NB4 (cell line): ENCODE data around the gene ABCG2.
"Not testable (repeated sequence)": the region's sequence is repeated elsewhere in the genome, so short reads cannot be mapped to it uniquely, and the experiment has no call there.

Experiments
- DNase-seq: peaks from one replicate; pipeline ENCODE4 v3.0.0; 2010; ENCODE audit warnings: low read depth
- H3K4me3 ChIP-seq: one replicate; pipeline ENCODE4 v1.5.1; 2011; ENCODE audit warnings: mild to moderate bottlenecking, low read depth, low read length, moderate library complexity
- MYC ChIP-seq: IDR thresholded peaks from 2 replicates; pipeline ENCODE4 v1.6.1; 2011; ENCODE audit warnings: low read depth, low read length
- POLR2A ChIP-seq: IDR thresholded peaks from 2 replicates; pipeline ENCODE4 v1.6.1; 2011; ENCODE audit warnings: mild to moderate bottlenecking; ENCODE audit not compliant: insufficient read length; ENCODE audit errors: extremely low read depth
- TF ChIP-seq, protein P1 (sequence below): IDR thresholded peaks from 2 replicates; pipeline ENCODE4 v1.6.1; 2011; ENCODE audit warnings: low read depth, low read length
- TF ChIP-seq, protein P2 (sequence below): IDR thresholded peaks from one replicate; pipeline ENCODE4 v1.5.1; 2012; ENCODE audit warnings: low read depth, low read length

Gene ABCG2

DNA sequence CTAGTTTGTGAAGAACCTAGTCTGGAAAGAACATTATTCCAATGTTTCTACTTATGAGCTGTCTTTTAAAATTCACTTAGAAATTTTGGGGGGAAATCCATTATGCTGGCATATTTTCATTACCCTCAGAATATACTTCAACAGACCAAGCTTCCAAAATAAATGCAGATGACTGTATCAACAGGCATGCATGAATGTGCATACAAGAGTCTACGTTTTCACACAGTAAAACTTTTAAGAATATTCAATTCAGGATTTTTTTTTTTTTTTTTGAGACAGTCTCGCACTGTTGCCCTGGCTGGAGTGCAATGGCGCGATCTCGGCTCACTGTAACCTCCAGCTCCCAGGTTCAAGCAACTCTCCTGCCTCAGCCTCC, 49.7 kb downstream of the ABCG2 start:
- no peak for DNase-seq
- no peak for TF ChIP-seq POLR2A
- no peak overlapping the region for H3K4me3 ChIP-seq

DNA sequence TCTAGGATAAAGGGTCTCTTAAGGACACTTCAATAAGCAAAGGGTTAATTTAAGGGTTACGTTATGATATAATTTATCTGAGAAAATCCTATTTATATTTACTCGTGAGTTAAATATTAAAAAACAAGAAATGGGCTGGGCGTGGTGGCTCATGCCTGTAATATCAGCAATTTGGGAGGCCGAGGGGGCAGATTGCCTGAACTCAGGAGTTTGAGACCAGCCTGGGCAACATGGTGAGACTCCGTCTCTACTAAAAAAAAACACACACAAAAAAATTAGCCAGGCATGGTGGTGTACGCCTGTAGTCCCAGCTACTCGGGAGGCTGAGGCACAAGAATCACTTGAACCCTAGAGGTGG, 50.4 kb downstream of the ABCG2 start:
- DNase-seq, H3K4me3 ChIP-seq: not testable (repeated sequence)

GRCh38 chr4:88107406-88108107, 50.9 kb downstream of the ABCG2 start:
- DNase-seq = peak; percentile 70
- H3K4me3 ChIP-seq = no peak overlapping the region
- TF ChIP-seq POLR2A (no peak), MYC (0 out of 2 replicates have a peak, but pooled peaks have one; percentile 31)
- TF ChIP-seq, protein P1, sequence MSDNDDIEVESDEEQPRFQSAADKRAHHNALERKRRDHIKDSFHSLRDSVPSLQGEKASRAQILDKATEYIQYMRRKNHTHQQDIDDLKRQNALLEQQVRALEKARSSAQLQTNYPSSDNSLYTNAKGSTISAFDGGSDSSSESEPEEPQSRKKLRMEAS = 0 out of 2 replicates have a peak, but pooled peaks have one; percentile 45
- TF ChIP-seq, protein P2, sequence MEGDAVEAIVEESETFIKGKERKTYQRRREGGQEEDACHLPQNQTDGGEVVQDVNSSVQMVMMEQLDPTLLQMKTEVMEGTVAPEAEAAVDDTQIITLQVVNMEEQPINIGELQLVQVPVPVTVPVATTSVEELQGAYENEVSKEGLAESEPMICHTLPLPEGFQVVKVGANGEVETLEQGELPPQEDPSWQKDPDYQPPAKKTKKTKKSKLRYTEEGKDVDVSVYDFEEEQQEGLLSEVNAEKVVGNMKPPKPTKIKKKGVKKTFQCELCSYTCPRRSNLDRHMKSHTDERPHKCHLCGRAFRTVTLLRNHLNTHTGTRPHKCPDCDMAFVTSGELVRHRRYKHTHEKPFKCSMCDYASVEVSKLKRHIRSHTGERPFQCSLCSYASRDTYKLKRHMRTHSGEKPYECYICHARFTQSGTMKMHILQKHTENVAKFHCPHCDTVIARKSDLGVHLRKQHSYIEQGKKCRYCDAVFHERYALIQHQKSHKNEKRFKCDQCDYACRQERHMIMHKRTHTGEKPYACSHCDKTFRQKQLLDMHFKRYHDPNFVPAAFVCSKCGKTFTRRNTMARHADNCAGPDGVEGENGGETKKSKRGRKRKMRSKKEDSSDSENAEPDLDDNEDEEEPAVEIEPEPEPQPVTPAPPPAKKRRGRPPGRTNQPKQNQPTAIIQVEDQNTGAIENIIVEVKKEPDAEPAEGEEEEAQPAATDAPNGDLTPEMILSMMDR = no peak

DNA sequence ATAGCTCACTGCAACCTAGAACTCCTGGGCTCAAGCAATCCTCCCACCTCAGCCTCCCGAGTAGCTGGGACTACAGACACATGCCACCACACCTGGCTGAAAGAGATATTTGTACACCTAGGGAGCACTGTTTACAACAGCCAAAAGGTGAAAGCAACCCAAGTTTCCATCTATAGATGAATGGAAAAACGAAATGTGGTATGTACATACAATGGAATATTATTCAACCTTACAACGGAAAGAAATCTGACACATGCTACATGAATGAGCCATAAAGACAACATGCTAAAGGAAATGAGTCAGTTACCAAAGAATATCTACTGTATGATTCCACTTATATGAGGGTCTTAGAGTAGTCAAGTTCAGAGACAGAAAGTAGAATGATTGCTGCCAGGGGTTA, 52.2 kb downstream of the ABCG2 start:
- H3K4me3 ChIP-seq = no peak overlapping the region
- no peak for DNase-seq
- TF ChIP-seq, protein P2 = no peak
- TF ChIP-seq MYC (no peak), POLR2A (no peak)
- TF ChIP-seq, protein P1 = no peak

DNA sequence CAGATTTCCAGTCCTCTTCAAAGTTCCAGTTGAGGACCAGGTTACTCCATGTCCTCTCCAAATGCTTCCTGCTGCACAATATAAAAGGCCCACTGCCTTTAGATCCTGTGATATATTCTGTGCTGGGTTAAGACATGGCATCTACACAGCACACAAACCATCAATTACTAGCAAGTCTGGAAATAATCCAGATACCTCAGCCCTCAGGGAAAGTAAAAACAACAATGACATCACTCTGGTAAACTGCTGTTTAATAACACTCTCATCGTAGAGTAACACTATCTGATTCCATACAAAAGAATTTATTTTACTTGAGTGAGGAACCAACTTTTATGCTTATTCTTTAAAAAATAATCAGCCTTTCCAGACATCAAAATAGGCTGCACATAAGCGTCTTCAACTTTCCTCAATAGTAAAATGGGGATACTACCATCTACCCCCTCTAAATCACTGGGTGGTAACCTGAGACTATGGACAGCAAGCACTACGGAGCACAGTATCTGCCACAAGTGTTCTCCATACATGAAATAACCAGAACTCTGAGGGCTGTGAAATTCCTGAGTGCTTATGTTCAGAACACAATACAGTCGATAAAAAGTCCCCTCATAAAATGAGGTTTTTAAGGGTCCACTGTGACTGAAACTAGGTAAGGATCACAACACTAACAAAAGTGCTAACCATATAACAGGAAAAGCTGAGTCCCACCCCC, 53.4 kb downstream of the ABCG2 start:
- no peak for DNase-seq
- TF ChIP-seq, protein P2 = no peak
- TF ChIP-seq MYC (no peak), POLR2A (no peak)
- TF ChIP-seq, protein P1 = no peak

GRCh38 chr4:88102026-88102425, 56.4 kb downstream of the ABCG2 start:
- no peak overlapping the region for H3K4me3 ChIP-seq
- no peak for TF ChIP-seq MYC
- TF ChIP-seq, protein P2 = no peak
- no peak for TF ChIP-seq POLR2A
- TF ChIP-seq, protein P1 = no peak
- DNase-seq = no peak

More for the DNA sequence above, 53.4 kb downstream of the ABCG2 start:
- H3K4me3 ChIP-seq = no peak overlapping the region
